Measurements from ENCODE around the gene PELI1. TPM values are rescaled to one million over a fixed set of nuclear protein-coding genes. Genes with fewer than 3 reads are reported as not detected.

PELI1 gene
- total RNA-seq, 2 donors from 2014 or later = 6.3 to 16.6 TPM

GRCh38 chr2:64063924-64064331 lies 80.3 kb downstream of the PELI1 start:
- H3K27me3 ChIP-seq = no peaks in the 10 kb centered on the region
- 32 to 53% methylated on average over 4 of the region's 4 CpGs for WGBS, 2 donors
- TF ChIP-seq POLR2A (IDR thresholded peaks at IDR 0.05) (peak in 1 of 3 donors; percentile 6), CTCF (IDR thresholded peaks at IDR 0.05) (no peak)
- H3K27ac ChIP-seq = peak overlapping the region; percentile 66 to 83 (median 76)
- H3K4me1 ChIP-seq = peaks cover 23% of the 10 kb centered on the region
- H3K4me3 ChIP-seq = no peak overlapping the region
- DNase-seq = peak; percentile 52 to 73 (median 68)
- H3K9me3 ChIP-seq = no peaks in the 10 kb centered on the region
- ATAC-seq = peak; percentile 88
- intact Hi-C loops (cut with DNase I) = no loop called here
- no peaks in the 10 kb centered on the region for H3K36me3 ChIP-seq (replicated peaks in 1 of 2; ENCODE audit: insufficient read depth in 1 of 2, low read depth in 2 of 2)

- peaks cover 23% of the 10 kb centered on the region for H3K4me1 ChIP-seq
- intact Hi-C loops (cut with DNase I) = no loop called here
- H3K36me3 ChIP-seq (replicated peaks in 1 of 2; ENCODE audit: insufficient read depth in 1 of 2, low read depth in 2 of 2) = no peaks in the 10 kb centered on the region
- no peaks in the 10 kb centered on the region for H3K27me3 ChIP-seq
- WGBS, 2 donors = 42 to 52% methylated on average over 3 of the region's 3 CpGs
- H3K9me3 ChIP-seq = no peaks in the 10 kb centered on the region
- H3K27ac ChIP-seq = peak overlapping the region; percentile 66 to 83 (median 76)
- no peak for DNase-seq
- no peak for TF ChIP-seq CTCF (IDR thresholded peaks at IDR 0.05)
- no peak for TF ChIP-seq POLR2A (IDR thresholded peaks at IDR 0.05)
- H3K4me3 ChIP-seq = no peak overlapping the region
- ATAC-seq = peak; percentile 34
These were observed 80.8 kb downstream of the PELI1 start for GRCh38 chr2:64063454-64063853.

- Histone ChIP-seq H3K4me1 (peaks cover 23% of the 10 kb centered on the region), H3K27me3 (no peaks in the 10 kb centered on the region), H3K4me3 (no peak overlapping the region), H3K27ac (peak overlapping the region; percentile 66 to 83 (median 76)), H3K36me3 (replicated peaks in 1 of 2; ENCODE audit: insufficient read depth in 1 of 2, low read depth in 2 of 2) (no peaks in the 10 kb centered on the region), H3K9me3 (no peaks in the 10 kb centered on the region)
- ATAC-seq (peak; percentile 75), DNase-seq (peak; percentile 59 to 82 (median 80))
- no peak for TF ChIP-seq CTCF (IDR thresholded peaks at IDR 0.05)
- TF ChIP-seq POLR2A (IDR thresholded peaks at IDR 0.05) = no peak
- intact Hi-C loops (cut with DNase I) = no loop called here
These were observed 81.4 kb downstream of the PELI1 start for GRCh38 chr2:64062840-64063239.

- DNase-seq = no peak
- intact Hi-C loops (cut with DNase I) = loop anchor here (10.0 kb wide), 1 partner anchor 86 kb away; the partner anchor contains the start of gene PELI1
- ATAC-seq = no peak
- no peak for TF ChIP-seq POLR2A (IDR thresholded peaks at IDR 0.05)
- TF ChIP-seq CTCF (IDR thresholded peaks at IDR 0.05) = no peak
- Histone ChIP-seq H3K27me3 (no peaks in the 10 kb centered on the region), H3K27ac (no peak overlapping the region), H3K36me3 (replicated peaks in 1 of 2; ENCODE audit: insufficient read depth in 1 of 2, low read depth in 2 of 2) (no peaks in the 10 kb centered on the region), H3K4me3 (no peak overlapping the region), H3K9me3 (no peaks in the 10 kb centered on the region), H3K4me1 (peaks cover 17% of the 10 kb centered on the region)
These were observed 85.0 kb downstream of the PELI1 start for GRCh38 chr2:64059270-64059669.

- DNase-seq (no peak), ATAC-seq (no peak)
- Histone ChIP-seq H3K36me3 (replicated peaks in 1 of 2; ENCODE audit: insufficient read depth in 1 of 2, low read depth in 2 of 2) (no peaks in the 10 kb centered on the region), H3K27me3 (no peaks in the 10 kb centered on the region), H3K27ac (no peak overlapping the region), H3K4me3 (no peak overlapping the region), H3K4me1 (no peaks in the 10 kb centered on the region), H3K9me3 (no peaks in the 10 kb centered on the region)
- intact Hi-C loops (cut with DNase I) = loop anchor here (10.0 kb wide), 1 partner anchor 89 kb away; the partner anchor contains the start of gene PELI1
- TF ChIP-seq CTCF (IDR thresholded peaks at IDR 0.05) = no peak
- no peak for TF ChIP-seq POLR2A (IDR thresholded peaks at IDR 0.05)
- WGBS, 2 donors = 89 to 91% methylated on average over 2 of the region's 2 CpGs
These were observed 88.2 kb downstream of the PELI1 start for GRCh38 chr2:64056021-64056420.

Measured in body of pancreas (tissue), 4 donors.